HL-60/S4 treated with retinoic acid at 250 ng/mL for 4 days and 3 days (cell line): ENCODE data around the gene CDCP1.

Experiments used
- in situ Hi-C: fragments of 300-500 bp; cut with MboI; formaldehyde crosslinking; loops from 2 replicates; pipeline ENCODE4 v1.7.0; 2022; ENCODE audit warnings: low sequenced_read_pairs

The CDCP1 gene

GRCh38 chr3:45145681-45146614, at the start of gene CDCP1:
CDCP1 (minus strand) TSS chr3:45146378; CDS start chr3:45146287, 91 bp downstream.
- in situ Hi-C loops = no loop called here

- in situ Hi-C loops = no loop called here
Measured at GRCh38 chr3:45194791-45195190, 48.6 kb upstream of the CDCP1 start.

GRCh38 chr3:45191924-45192417, 45.8 kb upstream of the CDCP1 start:
- in situ Hi-C loops = no loop called here

- in situ Hi-C loops = no loop called here
Measured at GRCh38 chr3:45191424-45191823, 45.2 kb upstream of the CDCP1 start.

GRCh38 chr3:45188719-45189659, 42.8 kb upstream of the CDCP1 start:
- in situ Hi-C loops = no loop called here

- in situ Hi-C loops = no loop called here
Measured at GRCh38 chr3:45187694-45188141, 41.5 kb upstream of the CDCP1 start.

- in situ Hi-C loops = no loop called here
Measured at GRCh38 chr3:45186871-45187270, 40.7 kb upstream of the CDCP1 start.

GRCh38 chr3:45185461-45185860, 39.3 kb upstream of the CDCP1 start:
- in situ Hi-C loops = no loop called here

GRCh38 chr3:45185052-45185451, 38.9 kb upstream of the CDCP1 start:
- in situ Hi-C loops = no loop called here

GRCh38 chr3:45183872-45184262, 37.7 kb upstream of the CDCP1 start:
- in situ Hi-C loops = no loop called here

GRCh38 chr3:45182915-45183871, 37.0 kb upstream of the CDCP1 start:
- in situ Hi-C loops = no loop called here

GRCh38 chr3:45181496-45181895, 35.3 kb upstream of the CDCP1 start:
- in situ Hi-C loops = no loop called here

GRCh38 chr3:45180899-45181298, 34.7 kb upstream of the CDCP1 start:
- in situ Hi-C loops = no loop called here

GRCh38 chr3:45180051-45180450, 33.9 kb upstream of the CDCP1 start:
- in situ Hi-C loops = no loop called here

GRCh38 chr3:45179163-45179562, 33.0 kb upstream of the CDCP1 start:
- in situ Hi-C loops = no loop called here

GRCh38 chr3:45178183-45179023, 32.2 kb upstream of the CDCP1 start:
- in situ Hi-C loops = no loop called here

GRCh38 chr3:45176912-45177311, 30.7 kb upstream of the CDCP1 start:
- in situ Hi-C loops = no loop called here

GRCh38 chr3:45174234-45174633, 28.1 kb upstream of the CDCP1 start:
- in situ Hi-C loops = no loop called here

GRCh38 chr3:45173776-45174175, 27.6 kb upstream of the CDCP1 start:
- in situ Hi-C loops = no loop called here
